GM21526 (cell line): ENCODE results near the gene CCDC78.

Experiments used
- ATAC-seq: cut with Tn5 transposase; IDR thresholded peaks from one replicate; pipeline ENCODE4 v1.9.1; 2021; ENCODE audit warnings: moderate library complexity; ENCODE audit not compliant: unreplicated experiment, low FRiP score

Gene CCDC78

DNA sequence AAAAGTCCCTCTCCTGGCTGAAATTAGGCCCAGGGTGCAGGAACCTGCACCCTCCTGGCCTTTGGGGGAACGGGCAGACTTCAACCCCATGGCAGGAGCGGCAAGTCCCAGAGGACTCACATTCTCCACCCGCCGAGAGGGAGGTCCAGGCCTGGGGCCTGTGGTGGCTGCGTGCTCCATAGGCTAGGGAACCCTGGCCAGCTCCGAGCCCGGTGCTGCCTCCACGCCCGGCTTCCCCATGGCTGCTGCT is 130 bp downstream of the CCDC78 start:
- ATAC-seq, result no peak

DNA sequence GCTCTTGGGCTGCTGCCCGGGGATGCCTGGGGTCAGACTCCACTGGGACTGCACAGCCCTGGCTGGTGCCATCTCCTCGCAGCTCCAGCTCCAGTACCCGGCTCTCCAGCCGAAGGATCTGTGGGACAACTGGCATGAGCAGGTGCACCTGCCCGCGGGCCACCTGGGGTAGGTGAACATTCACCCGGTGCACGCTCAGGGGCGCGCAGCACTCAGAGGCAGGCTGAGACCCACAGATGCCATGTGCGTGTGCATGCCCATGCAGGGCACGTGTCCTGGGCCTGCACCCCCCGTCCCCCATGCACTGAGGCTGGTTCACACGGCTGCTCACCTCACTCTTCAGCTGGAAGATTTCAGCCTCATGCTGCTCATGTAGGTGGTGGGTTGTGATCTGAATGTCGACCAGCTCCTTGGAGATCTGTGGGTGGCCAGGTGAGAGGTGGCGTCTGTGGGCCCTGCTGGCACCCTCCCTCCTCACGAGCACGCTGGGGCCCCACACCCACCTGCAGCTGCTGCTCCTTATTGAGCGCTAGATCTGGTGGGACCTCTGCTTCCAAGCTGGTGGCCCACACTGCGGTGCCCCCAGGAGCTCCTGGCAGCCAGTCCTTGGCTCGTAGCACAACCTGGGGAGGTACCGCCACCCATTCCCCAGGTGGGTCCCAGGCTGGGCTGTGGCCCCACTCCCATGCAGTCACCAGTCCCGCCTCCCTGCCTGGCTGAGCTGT is 618 bp downstream of the CCDC78 start:
- no peak for ATAC-seq

DNA sequence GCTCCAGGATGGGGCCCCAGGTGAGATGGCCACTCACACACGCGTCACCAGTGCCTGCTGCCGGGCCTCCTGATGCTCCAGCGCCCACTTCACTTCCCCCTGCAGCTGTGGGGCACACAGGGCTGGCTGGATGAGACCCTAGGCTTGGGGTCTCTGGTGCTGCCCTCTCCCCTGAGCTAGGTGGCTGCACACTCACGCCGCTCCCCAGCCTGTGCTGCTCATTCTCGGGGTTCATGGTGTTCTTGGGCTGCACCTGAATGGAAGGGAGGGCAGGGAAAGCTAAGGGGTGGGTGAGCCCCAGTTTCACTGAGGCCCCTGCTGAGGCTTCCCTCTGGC is 1.2 kb downstream of the CCDC78 start:
- ATAC-seq, result no peak

DNA sequence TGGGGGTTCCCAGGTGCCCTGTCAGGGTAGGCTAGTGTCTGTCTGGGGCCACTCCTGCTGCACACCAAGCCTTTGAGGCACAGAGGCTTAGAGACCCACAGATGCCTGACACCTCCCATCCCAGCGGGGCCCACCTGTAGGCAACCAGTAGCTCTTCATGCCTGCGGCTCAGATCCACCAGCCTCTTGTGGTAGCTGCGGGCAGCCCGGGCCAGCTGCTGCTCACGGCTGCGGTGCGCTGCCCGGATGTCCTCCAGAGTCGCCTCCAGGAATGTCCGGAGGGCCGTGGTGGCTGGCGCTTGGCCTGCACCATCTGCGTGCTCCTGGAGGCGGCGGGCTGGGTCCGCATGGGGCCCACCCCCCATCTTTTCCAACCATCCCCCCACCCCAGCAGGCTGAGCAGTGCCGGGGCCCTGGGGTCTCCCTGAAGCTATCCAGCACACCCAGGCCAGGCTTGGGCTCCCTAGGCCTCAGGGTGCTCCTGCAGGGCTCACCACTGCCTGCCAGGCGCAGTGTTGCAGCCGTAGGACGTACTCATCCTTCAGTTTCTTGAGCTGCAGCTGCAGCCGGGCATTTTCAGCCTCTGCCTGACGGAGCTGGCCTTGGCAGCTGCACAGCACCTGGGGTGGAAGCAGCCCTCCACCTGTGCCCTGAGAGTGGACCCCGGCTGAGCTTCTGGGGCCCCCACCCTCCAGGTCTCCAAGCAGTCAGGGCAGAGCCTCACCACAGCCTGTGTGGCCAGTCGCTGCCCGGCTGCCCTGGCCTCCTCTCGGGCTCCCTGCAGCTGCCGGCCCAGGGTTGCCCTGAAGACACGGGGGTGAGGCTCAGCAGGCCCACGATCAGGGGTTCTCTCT is 1.8 kb downstream of the CCDC78 start:
- no peak for ATAC-seq

DNA sequence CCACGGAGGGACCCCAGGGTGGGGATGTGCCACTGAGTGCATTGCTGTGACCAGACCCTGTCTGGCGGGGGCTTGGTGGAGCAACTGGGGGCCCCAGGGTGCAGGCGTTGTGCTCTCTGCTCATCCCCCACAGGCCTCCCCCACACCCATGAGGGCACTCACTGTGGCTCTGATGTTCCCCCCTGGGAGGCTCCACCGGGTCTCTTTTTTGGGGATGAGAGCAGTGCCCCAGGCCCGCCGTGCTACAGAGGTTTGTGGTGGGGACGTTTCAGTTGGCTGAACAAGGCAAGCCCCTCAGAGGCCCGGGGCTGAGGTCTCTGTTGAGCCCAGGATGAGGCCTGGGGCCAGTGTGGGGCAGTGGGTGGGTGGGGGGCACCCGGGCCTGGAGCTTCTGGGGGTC is 2.5 kb downstream of the CCDC78 start:
- ATAC-seq, result no peak

DNA sequence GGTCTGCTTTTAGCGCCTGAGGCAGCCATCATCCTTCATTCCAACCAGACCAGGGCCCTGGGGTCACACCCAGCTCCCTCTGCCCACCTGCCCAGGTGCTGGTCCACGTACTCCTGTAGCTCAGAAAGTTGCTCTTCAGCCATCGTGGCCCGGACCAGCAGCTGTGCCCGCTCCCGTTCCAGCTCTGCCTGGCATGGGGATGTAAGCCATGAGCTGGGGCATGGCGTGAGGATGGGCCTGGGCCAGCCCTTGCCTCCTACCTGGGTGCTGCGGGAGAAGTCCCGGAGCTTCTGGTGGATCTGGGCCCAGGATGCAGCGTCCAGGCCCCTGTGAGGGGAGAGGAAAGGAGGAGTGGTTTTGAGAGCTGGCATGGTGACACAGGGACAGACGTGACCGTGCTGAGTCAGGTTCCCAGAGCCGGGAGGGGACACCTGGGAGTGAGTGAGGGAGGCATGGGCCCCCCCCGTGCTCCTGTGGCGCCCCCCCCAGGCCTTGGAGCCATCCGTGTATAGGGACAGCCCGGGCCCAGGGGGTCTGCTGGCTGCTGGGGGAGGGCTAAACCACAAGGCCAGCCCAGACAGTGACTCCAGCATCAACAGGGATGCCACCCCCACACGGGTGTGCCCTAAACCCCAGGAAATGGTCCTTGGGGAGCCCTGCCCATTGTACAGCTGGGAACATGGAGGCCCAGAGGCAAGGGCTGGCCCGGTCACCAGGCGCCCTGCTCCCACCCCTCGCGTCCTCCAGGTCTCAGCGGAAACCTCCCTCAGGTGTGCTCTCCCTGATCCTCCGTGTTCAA is 3.2 kb downstream of the CCDC78 start:
- ATAC-seq, result no peak

DNA sequence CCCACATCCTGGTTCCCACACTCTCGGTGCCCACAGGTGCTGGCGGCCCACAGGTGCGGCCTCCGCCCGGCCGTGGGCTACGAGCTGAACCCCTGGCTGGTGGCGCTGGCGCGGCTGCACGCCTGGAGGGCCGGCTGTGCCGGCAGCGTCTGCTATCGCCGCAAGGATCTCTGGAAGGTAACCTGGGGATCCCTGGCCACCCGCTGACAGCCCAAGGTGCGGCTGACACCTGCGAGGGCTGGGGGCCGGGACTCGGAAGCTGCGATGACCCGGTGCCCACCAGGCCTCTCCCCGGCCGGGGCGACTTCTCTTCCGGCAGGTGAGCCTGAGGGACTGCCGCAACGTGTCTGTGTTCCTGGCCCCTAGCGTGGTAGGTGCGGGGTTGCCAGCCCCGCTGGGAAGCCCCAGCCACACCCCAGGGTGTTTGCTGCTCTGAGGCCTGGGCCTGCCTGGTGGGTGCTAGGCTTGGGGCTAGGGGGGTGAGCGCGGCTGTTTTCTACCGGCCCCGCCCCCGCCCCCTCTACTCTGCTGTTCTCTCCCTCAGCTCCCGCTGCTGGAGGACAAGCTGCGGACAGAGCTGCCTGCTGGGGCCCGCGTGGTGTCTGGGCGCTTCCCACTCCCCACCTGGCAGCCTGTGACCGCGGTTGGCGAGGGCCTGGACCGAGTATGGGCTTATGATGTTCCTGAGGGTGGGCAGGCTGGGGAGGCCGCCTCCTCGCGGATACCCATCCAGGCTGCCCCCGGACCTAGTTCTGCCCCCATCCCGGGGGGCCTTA is 4.3 kb downstream of the CCDC78 start:
- ATAC-seq, result no peak

DNA sequence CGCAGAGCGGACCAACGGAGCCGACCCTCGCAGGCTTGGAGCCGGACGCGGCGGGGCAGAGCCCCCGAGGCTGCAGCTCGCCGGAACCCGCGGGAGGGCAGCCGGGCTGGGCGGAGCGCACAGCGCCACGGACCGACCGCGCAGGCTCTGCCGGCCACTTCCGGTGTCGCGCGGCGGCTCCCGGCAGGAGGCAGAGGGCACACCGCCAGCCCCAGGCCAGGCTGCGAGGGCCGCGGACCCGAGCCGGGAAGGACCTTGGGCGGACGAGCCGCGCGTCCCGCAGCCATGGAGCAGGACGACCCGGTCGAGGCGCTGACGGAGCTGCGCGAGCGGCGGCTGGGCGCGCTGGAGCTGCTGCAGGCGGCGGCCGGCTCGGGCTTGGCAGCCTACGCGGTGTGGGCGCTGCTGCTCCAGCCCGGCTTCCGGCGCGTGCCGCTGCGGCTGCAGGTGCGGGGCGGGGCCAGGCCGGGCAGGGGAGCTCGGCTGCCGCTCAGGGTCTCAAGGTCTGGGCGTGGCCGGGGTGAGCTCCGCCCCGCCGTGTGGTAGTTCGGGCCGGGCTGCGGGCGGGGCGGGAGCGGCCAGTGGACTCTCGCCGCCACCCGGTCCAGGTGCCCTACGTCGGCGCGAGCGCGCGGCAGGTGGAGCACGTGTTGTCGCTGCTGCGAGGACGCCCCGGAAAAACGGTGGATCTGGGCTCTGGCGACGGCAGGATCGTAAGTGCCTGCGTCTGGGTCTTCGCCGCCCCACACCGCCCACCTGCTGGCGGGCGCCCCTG is 5.1 kb downstream of the CCDC78 start, which contains the start of gene ANTKMT:
Gene ANTKMT, plus strand, starts transcription at position 157 of the 775 bp plus-strand sequence. Its CDS starts 129 bp downstream, at position 286.
- peak; percentile 54 for ATAC-seq

DNA sequence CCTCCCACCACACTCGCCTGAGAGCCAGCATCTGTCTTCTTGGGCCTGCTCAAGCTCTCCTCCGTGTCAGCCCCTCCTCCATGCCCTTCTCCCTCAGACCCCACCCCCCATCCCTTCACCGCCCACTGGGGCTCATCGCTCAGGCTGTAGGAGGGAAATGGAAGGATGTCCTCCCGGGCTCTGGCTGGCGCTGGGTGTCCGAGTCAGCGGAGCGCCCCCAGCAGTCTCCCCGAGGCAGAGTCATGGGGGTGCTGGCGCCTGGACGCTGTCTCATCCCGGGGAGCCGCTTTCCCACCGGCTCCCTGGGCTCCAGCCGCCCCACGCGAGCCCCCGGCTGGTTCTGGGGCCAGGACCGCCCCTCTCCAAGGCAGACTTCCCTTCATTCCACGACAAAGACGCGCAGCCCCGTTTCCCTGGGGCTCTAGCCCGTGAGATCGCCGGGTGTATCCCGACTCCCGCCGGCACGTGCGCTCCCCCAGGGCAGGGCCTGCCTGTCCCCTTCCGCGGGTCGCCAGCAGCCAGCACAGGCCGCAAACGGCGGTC is 5.7 kb downstream of the CCDC78 start:
- no peak for ATAC-seq

DNA sequence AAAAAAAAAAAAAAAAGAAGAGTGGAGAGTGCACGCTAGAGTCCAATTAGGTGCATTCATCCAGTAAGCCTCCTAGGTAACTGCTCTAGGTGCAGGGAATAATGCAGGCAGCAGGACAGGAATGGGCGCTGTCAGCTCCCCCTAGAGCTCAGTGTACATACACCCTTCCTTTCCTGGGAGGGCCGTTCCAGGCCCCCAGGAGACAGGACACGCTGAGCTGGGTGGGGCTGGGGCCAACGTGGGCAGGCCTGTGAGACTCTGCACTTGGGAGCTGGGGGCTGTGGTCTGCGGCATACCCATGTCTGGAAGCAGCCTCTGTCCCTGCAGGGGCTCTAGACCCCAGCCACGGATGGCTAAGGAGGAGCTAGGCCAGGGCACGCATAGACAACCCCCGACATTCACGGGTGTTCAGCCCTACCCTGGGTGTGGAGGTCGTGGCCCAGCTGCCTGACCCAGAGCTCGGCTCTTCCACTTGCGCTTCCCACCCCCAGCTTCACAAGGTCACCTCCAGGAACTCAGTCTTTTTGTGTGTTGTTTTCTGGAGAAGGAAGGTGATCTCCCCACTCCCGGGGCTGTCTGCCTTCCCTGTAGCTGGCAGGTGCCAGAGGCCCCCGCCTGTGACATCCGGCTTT is 6.3 kb downstream of the CCDC78 start:
- no peak for ATAC-seq

DNA sequence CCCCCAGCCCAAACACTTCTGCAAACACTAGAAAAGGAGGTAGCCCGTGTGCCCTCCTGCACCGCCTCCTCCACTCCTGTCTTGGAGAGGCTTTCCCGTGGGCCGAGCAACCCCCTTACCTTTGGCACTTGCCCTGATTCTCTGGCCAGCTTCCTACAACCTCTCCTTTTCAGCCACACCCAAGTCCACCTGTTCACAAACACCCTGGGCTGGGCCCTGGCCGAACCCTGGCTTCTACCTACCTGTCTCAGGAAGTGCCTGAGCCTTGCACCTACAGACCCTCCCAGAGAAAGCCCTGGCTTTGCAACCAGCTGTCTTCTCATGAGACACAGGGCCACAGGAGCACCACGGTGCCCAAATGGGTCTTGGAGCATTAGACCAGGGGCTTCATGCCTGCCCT is 7.3 kb downstream of the CCDC78 start:
- no peak for ATAC-seq

DNA sequence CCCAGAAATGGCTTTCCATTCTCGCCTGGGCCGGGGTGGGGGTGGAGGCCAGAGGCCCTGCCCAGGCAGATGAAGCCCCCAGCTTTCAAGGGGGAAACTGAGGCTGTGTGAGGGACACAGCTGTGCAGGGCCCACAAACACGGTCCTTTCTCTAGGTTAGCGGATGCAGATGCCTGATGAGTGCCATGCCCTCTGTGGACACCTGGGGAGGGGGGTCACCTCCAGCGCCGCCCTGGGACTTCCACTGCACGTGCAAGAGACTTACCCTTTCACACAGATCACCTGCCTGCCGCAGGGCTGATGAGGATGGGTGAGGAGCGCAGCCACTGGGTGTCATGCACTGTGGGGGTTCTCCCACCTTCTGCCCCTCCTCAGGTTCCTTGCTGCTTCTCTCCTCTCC is 7.9 kb downstream of the CCDC78 start:
- ATAC-seq, result no peak

DNA sequence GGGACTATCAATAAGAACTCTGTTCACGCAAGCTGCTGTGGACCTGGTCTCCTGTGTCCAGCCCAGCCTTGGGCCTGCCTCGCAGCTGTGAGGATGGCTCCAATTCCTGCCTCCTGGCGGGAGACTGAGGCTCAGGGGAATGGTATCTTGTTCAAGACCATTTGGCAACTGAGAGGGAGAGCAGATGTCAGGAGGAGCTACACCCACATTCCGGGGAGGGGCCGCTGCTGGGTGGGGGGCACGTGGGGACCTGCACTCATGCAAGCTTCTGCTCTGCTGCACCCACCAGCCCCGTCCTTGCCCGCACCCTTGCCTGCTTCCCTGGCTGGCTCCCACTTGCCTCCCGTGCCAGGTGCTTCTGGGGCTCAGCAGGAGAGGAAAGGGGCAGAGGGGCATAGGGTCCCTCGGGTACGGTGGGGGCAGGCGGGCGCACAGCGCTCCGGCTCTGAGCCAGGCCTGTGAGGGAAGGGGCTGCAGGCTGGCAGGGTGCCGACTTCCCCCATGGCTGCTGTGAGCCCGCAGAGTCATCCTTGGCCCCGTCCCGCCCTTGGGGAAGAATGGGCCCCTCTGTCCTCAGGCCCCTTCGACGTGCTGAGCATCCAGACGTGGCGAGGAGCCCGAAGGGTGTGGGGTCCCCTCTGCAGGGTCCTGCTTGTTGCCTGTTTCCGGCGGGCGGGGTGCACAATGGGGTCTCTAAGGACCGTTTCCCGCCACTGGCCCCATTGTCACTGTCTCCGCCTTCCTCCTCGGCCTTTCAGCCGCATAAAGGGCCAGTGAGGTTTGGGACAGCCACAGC is 8.6 kb downstream of the CCDC78 start:
- no peak for ATAC-seq

DNA sequence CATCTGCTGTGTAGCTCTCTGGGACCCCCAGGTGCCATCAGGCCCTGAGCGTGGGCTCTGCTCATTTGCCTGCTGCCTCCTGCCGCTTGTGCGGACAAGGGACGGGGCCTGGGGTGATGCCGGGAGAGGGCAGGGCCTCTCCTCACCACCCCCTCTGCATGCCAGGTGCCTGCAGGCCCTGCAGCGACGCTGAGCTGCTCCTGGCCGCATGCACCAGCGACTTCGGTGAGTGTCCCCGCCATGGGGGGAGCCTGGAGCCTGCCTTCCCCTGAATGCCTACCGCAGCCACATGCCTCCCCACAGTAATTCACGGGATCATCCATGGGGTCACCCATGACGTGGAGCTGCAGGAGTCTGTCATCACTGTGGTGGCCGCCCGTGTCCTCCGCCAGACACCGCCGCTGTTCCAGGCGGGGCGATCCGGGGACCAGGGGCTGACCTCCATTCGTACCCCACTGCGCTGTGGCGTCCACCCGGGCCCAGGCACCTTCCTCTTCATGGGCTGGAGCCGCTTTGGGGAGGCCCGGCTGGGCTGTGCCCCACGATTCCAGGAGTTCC is 9.4 kb downstream of the CCDC78 start:
- no peak for ATAC-seq

DNA sequence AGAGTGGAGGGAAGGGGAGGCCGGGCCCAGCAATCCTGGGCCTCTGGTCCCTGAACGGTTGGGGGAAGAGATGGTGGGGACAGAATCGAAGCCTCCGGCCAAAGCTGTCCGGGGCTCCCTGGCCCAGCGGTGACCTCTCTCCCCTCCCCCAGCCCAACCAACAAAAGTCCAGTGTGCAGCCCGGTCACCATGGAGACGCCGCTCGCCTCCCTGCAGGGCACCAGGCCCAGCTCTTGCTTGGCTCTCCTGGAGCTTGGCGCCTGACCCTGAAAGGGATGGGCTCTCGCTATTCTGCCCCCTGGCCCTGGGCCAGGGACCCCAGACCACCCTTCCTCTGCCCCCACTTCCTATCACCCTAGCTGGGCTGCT is 10.1 kb downstream of the CCDC78 start:
- no peak for ATAC-seq

DNA sequence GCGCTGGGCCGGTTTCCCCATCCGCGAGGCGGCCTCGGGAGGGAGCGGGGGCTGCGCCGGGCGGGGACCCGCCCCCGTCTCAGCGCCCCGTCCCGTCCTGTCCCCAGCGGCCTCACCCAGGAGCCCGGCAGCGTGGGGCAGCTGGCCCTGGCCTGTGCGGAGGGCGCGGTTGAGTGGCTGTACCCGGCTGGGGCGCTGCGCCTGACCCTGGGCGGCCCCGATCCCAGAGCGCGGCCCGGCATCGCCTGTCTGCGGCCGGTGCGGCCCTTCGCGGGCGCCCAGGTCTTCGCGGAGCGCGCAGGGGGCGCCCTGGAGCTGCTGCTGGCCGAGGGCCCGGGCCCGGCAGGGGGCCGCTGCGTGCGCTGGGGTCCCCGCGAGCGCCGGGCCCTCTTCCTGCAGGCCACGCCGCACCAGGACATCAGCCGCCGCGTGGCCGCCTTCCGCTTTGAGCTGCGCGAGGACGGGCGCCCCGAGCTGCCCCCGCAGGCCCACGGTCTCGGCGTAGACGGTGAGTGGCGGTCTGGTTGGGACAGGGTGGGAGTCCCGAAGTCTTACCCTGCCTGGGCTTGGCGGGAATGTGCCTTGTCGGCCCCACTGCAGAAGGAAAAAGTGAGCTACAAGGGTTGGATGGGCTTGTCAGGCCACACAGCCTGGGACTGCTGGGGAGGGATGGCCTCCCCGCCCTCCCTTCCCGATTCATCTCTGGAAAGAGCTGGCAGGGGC is 10.6 kb downstream of the CCDC78 start:
- no peak for ATAC-seq
